ENCODE results near the gene RAB11FIP5.
"Not testable (repeated sequence)": the region's sequence is repeated elsewhere in the genome, so short reads cannot be mapped to it uniquely, and the experiment has no call there.

Gene RAB11FIP5

GRCh38 chr2:73095910-73096309 lies 16.8 kb downstream of the RAB11FIP5 start:
- Histone ChIP-seq H3K27ac (ENCODE audit: low read depth, low read length) (no peak overlapping the region), H3K79me2 (ENCODE audit: control insufficient read depth, insufficient read depth, low read length, unreplicated experiment) (peaks cover 87% of the 10 kb centered on the region), H3K27me3 (ENCODE audit: insufficient read depth, low read length) (no peaks in the 10 kb centered on the region), H3K4me3 (ENCODE audit: low read depth, low read length) (no peak overlapping the region), H2AFZ (ENCODE audit: low read length, unreplicated experiment) (no peak overlapping the region), H3K36me3 (ENCODE audit: insufficient read depth, low read length) (no peaks in the 10 kb centered on the region), H3K4me1 (ENCODE audit: control insufficient read depth, insufficient read depth, low read length, unreplicated experiment) (peaks cover 10% of the 10 kb centered on the region)

GRCh38 chr2:73093601-73094218 lies 19.0 kb downstream of the RAB11FIP5 start:
- Histone ChIP-seq H3K79me2 (ENCODE audit: control insufficient read depth, insufficient read depth, low read length, unreplicated experiment) (peaks cover 83% of the 10 kb centered on the region), H3K4me1 (ENCODE audit: control insufficient read depth, insufficient read depth, low read length, unreplicated experiment) (peaks cover 29% of the 10 kb centered on the region)
- not testable (repeated sequence) for H3K4me3 ChIP-seq (ENCODE audit: low read depth, low read length); H2AFZ ChIP-seq (ENCODE audit: low read length, unreplicated experiment); H3K36me3 ChIP-seq (ENCODE audit: insufficient read depth, low read length); H3K27ac ChIP-seq (ENCODE audit: low read depth, low read length); H3K27me3 ChIP-seq (ENCODE audit: insufficient read depth, low read length)

- Histone ChIP-seq H3K36me3 (ENCODE audit: insufficient read depth, low read length) (no peaks in the 10 kb centered on the region; the same call in 1 of the 2 replicates), H2AFZ (ENCODE audit: low read length, unreplicated experiment) (no peak overlapping the region), H3K27ac (ENCODE audit: low read depth, low read length) (no peak overlapping the region), H3K79me2 (ENCODE audit: control insufficient read depth, insufficient read depth, low read length, unreplicated experiment) (peaks cover 82% of the 10 kb centered on the region), H3K4me3 (ENCODE audit: low read depth, low read length) (no peak overlapping the region), H3K27me3 (ENCODE audit: insufficient read depth, low read length) (no peaks in the 10 kb centered on the region), H3K4me1 (ENCODE audit: control insufficient read depth, insufficient read depth, low read length, unreplicated experiment) (peaks cover 29% of the 10 kb centered on the region)
Measured at GRCh38 chr2:73092146-73092783, 20.5 kb downstream of the RAB11FIP5 start.

- Histone ChIP-seq H3K27ac (ENCODE audit: low read depth, low read length) (no peak overlapping the region), H3K36me3 (ENCODE audit: insufficient read depth, low read length) (no peaks in the 10 kb centered on the region; the same call in 1 of the 2 replicates), H3K4me1 (ENCODE audit: control insufficient read depth, insufficient read depth, low read length, unreplicated experiment) (peaks cover 29% of the 10 kb centered on the region), H3K79me2 (ENCODE audit: control insufficient read depth, insufficient read depth, low read length, unreplicated experiment) (peaks cover 82% of the 10 kb centered on the region), H2AFZ (ENCODE audit: low read length, unreplicated experiment) (no peak overlapping the region), H3K4me3 (ENCODE audit: low read depth, low read length) (no peak overlapping the region), H3K27me3 (ENCODE audit: insufficient read depth, low read length) (no peaks in the 10 kb centered on the region)
Measured at GRCh38 chr2:73091696-73092095, 21.1 kb downstream of the RAB11FIP5 start.

GRCh38 chr2:73091164-73091563 lies 21.6 kb downstream of the RAB11FIP5 start:
- Histone ChIP-seq H3K4me3 (ENCODE audit: low read depth, low read length) (no peak overlapping the region), H3K27ac (ENCODE audit: low read depth, low read length) (no peak overlapping the region), H3K27me3 (ENCODE audit: insufficient read depth, low read length) (no peaks in the 10 kb centered on the region), H3K4me1 (ENCODE audit: control insufficient read depth, insufficient read depth, low read length, unreplicated experiment) (peaks cover 29% of the 10 kb centered on the region), H2AFZ (ENCODE audit: low read length, unreplicated experiment) (no peak overlapping the region), H3K79me2 (ENCODE audit: control insufficient read depth, insufficient read depth, low read length, unreplicated experiment) (peaks cover 82% of the 10 kb centered on the region), H3K36me3 (ENCODE audit: insufficient read depth, low read length) (no peaks in the 10 kb centered on the region; the same call in 1 of the 2 replicates)

GRCh38 chr2:73089270-73090030 lies 23.3 kb downstream of the RAB11FIP5 start:
- Histone ChIP-seq H3K36me3 (ENCODE audit: insufficient read depth, low read length) (no peaks in the 10 kb centered on the region; the same call in 1 of the 2 replicates), H3K4me3 (ENCODE audit: low read depth, low read length) (peak overlapping the region; percentile 24; the same call in 1 of the 2 replicates), H3K79me2 (ENCODE audit: control insufficient read depth, insufficient read depth, low read length, unreplicated experiment) (peaks cover 81% of the 10 kb centered on the region), H3K27me3 (ENCODE audit: insufficient read depth, low read length) (no peaks in the 10 kb centered on the region), H3K4me1 (ENCODE audit: control insufficient read depth, insufficient read depth, low read length, unreplicated experiment) (peaks cover 29% of the 10 kb centered on the region), H2AFZ (ENCODE audit: low read length, unreplicated experiment) (no peak overlapping the region), H3K27ac (ENCODE audit: low read depth, low read length) (peak overlapping the region; percentile 75)

- H3K27ac ChIP-seq (ENCODE audit: low read depth, low read length): peak overlapping the region; percentile 75
- H3K79me2 ChIP-seq (ENCODE audit: control insufficient read depth, insufficient read depth, low read length, unreplicated experiment): peaks cover 83% of the 10 kb centered on the region
Measured at GRCh38 chr2:73088703-73089102, 24.0 kb downstream of the RAB11FIP5 start.

GRCh38 chr2:73088211-73088610 lies 24.5 kb downstream of the RAB11FIP5 start:
- peaks cover 86% of the 10 kb centered on the region for H3K79me2 ChIP-seq (ENCODE audit: control insufficient read depth, insufficient read depth, low read length, unreplicated experiment)

More at GRCh38 chr2:73088703-73089102, 24.0 kb downstream of the RAB11FIP5 start:
- Histone ChIP-seq H2AFZ (ENCODE audit: low read length, unreplicated experiment) (no peak overlapping the region), H3K27me3 (ENCODE audit: insufficient read depth, low read length) (no peaks in the 10 kb centered on the region), H3K36me3 (ENCODE audit: insufficient read depth, low read length) (no peaks in the 10 kb centered on the region; the same call in 1 of the 2 replicates), H3K4me3 (ENCODE audit: low read depth, low read length) (no peak overlapping the region), H3K4me1 (ENCODE audit: control insufficient read depth, insufficient read depth, low read length, unreplicated experiment) (peaks cover 29% of the 10 kb centered on the region)

GRCh38 chr2:73087311-73087710 lies 25.4 kb downstream of the RAB11FIP5 start:
- H3K36me3 ChIP-seq (ENCODE audit: insufficient read depth, low read length): no peaks in the 10 kb centered on the region; the same call in 1 of the 2 replicates
- H3K79me2 ChIP-seq (ENCODE audit: control insufficient read depth, insufficient read depth, low read length, unreplicated experiment): peaks cover 86% of the 10 kb centered on the region
- H3K4me3 ChIP-seq (ENCODE audit: low read depth, low read length): no peak overlapping the region
- no peak overlapping the region for H2AFZ ChIP-seq (ENCODE audit: low read length, unreplicated experiment)
- H3K27me3 ChIP-seq (ENCODE audit: insufficient read depth, low read length): no peaks in the 10 kb centered on the region
- H3K27ac ChIP-seq (ENCODE audit: low read depth, low read length): no peak overlapping the region
- peaks cover 22% of the 10 kb centered on the region for H3K4me1 ChIP-seq (ENCODE audit: control insufficient read depth, insufficient read depth, low read length, unreplicated experiment)

More at GRCh38 chr2:73088211-73088610, 24.5 kb downstream of the RAB11FIP5 start:
- H3K27ac ChIP-seq (ENCODE audit: low read depth, low read length): no peak overlapping the region
- no peak overlapping the region for H2AFZ ChIP-seq (ENCODE audit: low read length, unreplicated experiment)
- no peaks in the 10 kb centered on the region for H3K27me3 ChIP-seq (ENCODE audit: insufficient read depth, low read length)
- peaks cover 29% of the 10 kb centered on the region for H3K4me1 ChIP-seq (ENCODE audit: control insufficient read depth, insufficient read depth, low read length, unreplicated experiment)
- H3K4me3 ChIP-seq (ENCODE audit: low read depth, low read length): no peak overlapping the region
- no peaks in the 10 kb centered on the region; the same call in 1 of the 2 replicates for H3K36me3 ChIP-seq (ENCODE audit: insufficient read depth, low read length)

- Histone ChIP-seq H3K4me3 (ENCODE audit: low read depth, low read length) (no peak overlapping the region), H3K27ac (ENCODE audit: low read depth, low read length) (no peak overlapping the region), H3K4me1 (ENCODE audit: control insufficient read depth, insufficient read depth, low read length, unreplicated experiment) (peaks cover 16% of the 10 kb centered on the region), H3K79me2 (ENCODE audit: control insufficient read depth, insufficient read depth, low read length, unreplicated experiment) (peaks cover 77% of the 10 kb centered on the region), H3K36me3 (ENCODE audit: insufficient read depth, low read length) (peaks cover 4% of the 10 kb centered on the region; the same call in 1 of the 2 replicates), H3K27me3 (ENCODE audit: insufficient read depth, low read length) (no peaks in the 10 kb centered on the region), H2AFZ (ENCODE audit: low read length, unreplicated experiment) (no peak overlapping the region)
Measured at GRCh38 chr2:73085691-73086090, 27.1 kb downstream of the RAB11FIP5 start.
